HG03457 (cell line): Measurements from ENCODE around the gene DNAJC27.
"Not testable (repeated sequence)": the region's sequence is repeated elsewhere in the genome, so short reads cannot be mapped to it uniquely, and the experiment has no call there.

Source experiments
- ATAC-seq: cut with Tn5 transposase; IDR thresholded peaks from one replicate; pipeline ENCODE4 v1.9.1; 2021; ENCODE audit warnings: moderate number of reproducible peaks; ENCODE audit not compliant: unreplicated experiment

The DNAJC27 gene

GRCh38 chr2:24971536-24972314 is at the start of gene DNAJC27:
TSS of gene DNAJC27 (minus strand) at chr2:24971955. CDS start at chr2:24971904, 51 bp downstream.
- peak; percentile 86 for ATAC-seq

DNA sequence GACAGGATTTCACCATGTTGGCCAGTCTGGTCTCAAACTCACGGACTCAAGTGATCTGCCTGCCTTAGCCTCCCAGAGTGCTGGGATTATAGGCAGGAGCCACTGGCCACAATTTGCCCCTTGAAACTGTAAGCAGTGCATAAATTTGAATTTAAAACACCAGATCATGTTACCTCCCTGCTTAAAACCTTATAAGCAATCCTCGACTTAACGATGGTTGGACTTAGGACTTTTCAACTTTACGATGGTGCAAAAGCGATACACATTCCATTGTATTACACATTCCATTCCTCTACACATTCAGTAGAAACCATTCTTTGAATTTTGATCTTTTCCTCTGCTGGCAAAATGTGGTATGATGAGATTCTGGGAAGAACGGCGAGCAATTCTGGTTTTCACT is 46.9 kb upstream of the DNAJC27 start:
- no peak for ATAC-seq

DNA sequence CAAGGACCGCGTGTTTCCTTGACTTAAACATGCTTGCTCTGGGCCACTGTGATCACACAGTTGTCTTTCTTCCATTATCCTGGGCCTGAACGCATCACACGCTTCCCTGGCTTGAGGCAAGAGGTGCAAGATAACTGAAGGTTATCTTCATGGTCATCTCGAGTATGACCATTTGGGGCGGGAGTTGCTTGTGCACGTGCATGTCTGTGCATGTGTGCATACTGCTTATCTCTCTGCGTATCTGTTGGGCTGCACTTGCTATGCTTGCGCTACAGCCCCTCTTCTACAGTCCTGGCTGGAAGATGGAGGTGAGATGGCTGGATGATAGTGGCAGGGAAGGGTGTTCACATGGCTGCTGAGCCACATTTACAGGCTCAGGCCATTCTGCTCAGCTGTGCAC is 42.9 kb upstream of the DNAJC27 start:
- no peak for ATAC-seq

DNA sequence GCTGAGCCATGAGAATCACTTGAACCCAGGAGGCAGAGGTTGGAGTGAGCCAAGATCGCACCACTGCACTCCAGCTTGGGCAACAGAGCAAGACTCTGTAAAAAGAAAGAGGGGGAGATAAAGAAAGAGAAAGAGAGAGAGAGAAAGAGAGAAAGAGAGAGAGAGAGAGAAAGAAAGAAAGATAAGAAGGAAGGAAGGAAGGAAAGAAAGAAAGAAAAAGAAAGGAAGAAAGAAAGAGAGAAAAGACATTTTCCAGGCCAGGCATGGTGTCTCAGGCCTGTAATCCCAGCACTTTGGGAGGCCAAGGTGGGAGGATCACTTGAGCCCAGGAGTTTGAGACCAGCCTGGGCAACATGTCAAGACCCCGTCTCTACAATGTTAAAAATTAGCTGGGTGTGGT is 39.6 kb upstream of the DNAJC27 start:
- not testable (repeated sequence) for ATAC-seq

DNA sequence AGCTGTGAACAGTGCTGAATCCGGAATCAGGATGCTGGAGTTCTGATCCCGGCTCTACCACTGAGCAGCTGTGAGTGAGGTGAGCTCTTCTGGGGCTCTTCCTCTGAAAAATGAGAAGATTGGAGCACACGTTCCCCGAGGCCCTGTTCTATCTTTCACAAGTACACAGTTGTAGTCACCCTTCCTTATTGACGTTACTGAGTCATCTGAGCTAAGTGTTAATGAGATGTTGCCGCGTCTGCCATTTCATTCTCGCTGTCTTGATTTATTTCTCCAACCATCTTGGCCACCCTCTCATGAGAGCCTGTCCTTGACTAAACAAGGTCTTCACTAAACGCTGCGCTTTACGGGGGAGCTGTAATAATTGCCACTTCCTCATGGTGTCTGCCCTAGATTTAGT is 38.2 kb upstream of the DNAJC27 start:
- ATAC-seq, result no peak

- no peak for ATAC-seq
These were observed 30.3 kb upstream of the DNAJC27 start for GRCh38 chr2:25002066-25002465.

DNA sequence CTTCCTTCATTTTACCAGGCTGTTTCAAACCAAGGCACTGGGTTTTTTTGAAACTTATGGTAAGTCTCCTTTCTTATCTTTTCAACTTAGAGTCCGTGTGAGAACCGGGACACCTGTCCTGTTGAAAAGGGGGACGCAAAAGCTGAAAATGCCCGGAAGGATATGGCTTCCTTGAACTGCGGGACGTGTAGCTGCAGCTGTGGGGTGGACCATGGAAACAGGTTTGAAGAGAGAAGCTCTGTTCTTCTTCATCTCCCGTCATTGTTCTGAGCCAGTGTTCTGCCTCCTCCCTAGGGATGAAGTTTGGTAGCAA is 29.5 kb upstream of the DNAJC27 start:
- ATAC-seq, result no peak

- no peak for ATAC-seq
These were observed 29.0 kb upstream of the DNAJC27 start for GRCh38 chr2:25000503-25001324.

- no peak for ATAC-seq
These were observed 28.3 kb upstream of the DNAJC27 start for GRCh38 chr2:25000036-25000435.

- ATAC-seq, result not testable (repeated sequence)
These were observed 27.3 kb upstream of the DNAJC27 start for GRCh38 chr2:24999097-24999496.

DNA sequence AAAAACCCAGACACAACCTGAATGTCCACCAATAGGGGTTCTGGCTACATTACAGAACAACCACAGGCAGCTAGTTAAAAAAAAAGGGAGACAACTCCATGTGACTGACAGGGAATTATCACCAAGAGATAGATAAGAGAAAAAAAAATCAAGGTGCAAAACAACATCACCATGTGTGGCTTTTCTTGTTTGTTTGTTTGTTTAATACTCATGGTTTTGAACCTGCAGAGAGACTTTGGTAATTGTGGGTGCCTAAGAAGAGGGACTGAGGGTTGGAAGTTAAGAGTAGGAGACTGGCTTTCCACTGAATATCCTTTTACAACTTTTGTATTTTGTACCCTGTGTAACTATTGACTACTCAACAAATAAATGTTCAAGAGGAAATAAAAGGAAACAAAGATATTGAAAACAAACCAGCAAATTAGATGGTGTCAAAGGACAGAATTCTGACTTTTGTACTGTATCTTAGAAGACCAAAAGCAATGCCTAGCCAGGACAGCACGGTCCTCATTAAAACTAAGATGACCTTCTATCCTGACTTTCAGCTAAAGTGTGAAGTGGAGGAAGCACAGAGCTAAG is 22.5 kb upstream of the DNAJC27 start:
- ATAC-seq, result no peak

GRCh38 chr2:24993406-24994145 is 21.8 kb upstream of the DNAJC27 start:
- ATAC-seq, result no peak

DNA sequence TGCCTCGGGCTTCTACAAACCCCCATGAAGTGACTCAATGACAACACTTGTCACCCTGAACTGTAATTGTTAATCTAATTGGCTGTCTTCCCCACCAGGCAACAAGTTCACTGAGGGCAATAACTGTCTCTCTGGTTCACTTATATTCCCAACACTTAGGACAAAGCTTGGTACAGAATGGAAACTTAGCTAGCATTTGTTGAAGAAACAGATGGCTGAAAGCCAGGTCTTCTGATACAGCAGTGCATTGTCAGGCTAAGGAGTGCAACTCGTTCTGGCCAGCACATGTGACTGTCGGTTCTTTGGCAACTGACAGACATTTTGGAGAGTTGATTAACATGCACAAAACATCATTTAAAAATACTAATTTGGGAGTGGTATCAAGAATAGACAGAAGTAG is 14.6 kb upstream of the DNAJC27 start:
- no peak for ATAC-seq

DNA sequence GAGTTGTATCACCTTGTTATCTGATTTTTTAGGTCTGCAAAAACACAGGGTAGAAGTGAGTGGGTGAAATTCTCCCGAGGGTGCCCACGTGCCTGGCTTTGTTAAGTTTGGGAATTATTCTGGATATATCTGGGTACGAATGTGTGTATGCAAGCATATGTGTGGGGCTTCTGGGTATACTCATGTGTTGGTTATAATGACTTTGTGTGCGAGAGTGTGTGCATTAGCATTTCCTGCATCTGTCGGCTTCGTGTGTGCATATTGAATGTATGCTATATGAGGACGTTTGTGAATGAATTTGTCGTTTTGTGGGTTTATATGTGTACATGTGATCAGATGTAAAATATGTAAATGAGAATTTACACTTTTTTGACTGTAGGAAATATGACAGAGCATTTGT is 13.8 kb upstream of the DNAJC27 start:
- ATAC-seq, result no peak

GRCh38 chr2:24984912-24985311 is 13.2 kb upstream of the DNAJC27 start:
- no peak for ATAC-seq

GRCh38 chr2:24981411-24982136 is 9.8 kb upstream of the DNAJC27 start:
- no peak for ATAC-seq

GRCh38 chr2:24978661-24979060 is 6.9 kb upstream of the DNAJC27 start:
- ATAC-seq, result no peak

- ATAC-seq, result no peak
These were observed 5.9 kb upstream of the DNAJC27 start for GRCh38 chr2:24977631-24978030.

DNA sequence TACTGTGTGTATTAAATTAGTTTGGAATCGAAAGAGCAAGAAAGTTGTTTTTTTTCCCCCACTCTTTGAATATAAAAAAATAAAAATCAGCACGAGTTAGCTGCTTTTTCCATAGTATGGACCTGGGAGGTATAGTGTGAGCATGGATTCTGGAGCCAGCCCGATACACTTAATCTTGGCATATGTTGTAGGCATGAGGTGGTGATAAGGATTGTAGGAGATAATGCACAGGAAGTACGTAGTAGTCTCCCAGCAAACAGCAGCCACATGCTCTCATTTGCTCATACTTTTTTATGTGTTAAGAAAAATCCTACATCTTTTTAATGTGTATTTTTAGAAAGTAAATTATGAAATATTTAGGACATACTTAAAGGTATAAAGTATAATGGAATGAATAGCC is 2.1 kb upstream of the DNAJC27 start:
- ATAC-seq, result no peak

DNA sequence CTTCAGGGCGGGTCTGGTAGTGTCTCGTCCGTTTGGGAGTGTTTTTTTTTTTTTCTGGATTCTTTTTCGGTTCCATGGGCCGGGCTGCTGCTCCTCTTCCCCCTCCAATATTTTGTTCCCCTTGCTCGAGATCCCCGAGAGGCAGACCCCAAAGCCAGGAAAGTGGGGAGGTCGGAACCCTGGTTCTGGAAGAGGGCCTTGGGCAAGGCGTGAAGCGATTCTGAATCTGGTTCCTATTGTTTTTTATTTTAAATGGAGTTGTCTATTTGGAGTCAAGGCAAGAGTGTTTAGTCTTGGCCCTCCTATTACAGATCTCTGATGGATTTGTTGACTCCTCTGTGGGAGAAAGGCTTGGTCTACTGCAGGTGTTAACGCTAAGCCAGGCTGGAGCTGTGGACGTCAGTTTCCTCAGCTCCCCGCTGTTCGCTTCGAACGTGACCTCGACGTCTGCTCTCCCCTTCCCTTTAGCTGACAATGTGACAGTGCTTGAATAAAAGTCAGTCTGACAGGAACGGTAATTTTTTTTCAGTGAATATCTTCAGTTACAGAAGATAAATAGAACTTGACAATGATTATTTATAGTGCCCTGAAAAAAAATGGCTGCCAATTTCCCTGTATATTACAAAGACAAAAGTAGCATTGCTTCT is 683 bp upstream of the DNAJC27 start:
- no peak for ATAC-seq

DNA sequence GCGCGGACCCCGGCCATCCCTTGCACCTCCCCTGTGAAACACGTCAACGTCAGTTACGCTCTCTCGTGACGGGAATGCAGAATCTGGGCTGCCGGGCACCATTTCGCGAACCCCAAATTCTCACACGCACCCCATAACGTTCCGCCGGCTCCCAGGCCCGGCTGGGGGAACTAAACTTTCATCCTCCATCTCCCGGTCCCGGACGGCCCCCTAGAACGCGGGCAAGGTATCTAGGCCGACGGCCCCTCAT is 544 bp downstream of the DNAJC27 start:
- no peak for ATAC-seq
